Fibroblast of pulmonary artery (primary cell): ENCODE results near the gene MTUS2.

Experiments used
- DNase-seq: peaks from one replicate; pipeline ENCODE4 v3.0.0-alpha.2; 2010; ENCODE audit warnings: low read depth
- H3K4me3 ChIP-seq: replicated peaks from 2 replicates; pipeline ENCODE4 v1.5.1; 2011; ENCODE audit warnings: low read depth, mild to moderate bottlenecking, control low read depth, low read length, moderate library complexity
- CTCF ChIP-seq: IDR thresholded peaks from 2 replicates; pipeline ENCODE4 v1.5.1; 2011; ENCODE audit warnings: mild to moderate bottlenecking, control low read depth, low read length, inconsistent platforms; ENCODE audit errors: missing control alignments

MTUS2 gene

GRCh38 chr13:29513002-29513980, 693.2 kb downstream of the MTUS2 start:
- DNase-seq = no peak
- H3K4me3 ChIP-seq = no peak overlapping the region
- no peak for TF ChIP-seq CTCF

GRCh38 chr13:29513981-29514719, 694.0 kb downstream of the MTUS2 start:
- no peak for DNase-seq
- H3K4me3 ChIP-seq = no peak overlapping the region
- no peak for TF ChIP-seq CTCF

GRCh38 chr13:29514720-29515310, 694.7 kb downstream of the MTUS2 start:
- TF ChIP-seq CTCF = no peak
- H3K4me3 ChIP-seq = no peak overlapping the region
- no peak for DNase-seq

GRCh38 chr13:29515372-29515771, 695.2 kb downstream of the MTUS2 start:
- TF ChIP-seq CTCF = no peak
- no peak overlapping the region for H3K4me3 ChIP-seq
- DNase-seq = no peak

- H3K4me3 ChIP-seq = no peak overlapping the region
- no peak for TF ChIP-seq CTCF
- peak; percentile 44 for DNase-seq
Measured at GRCh38 chr13:29516012-29516411, 695.9 kb downstream of the MTUS2 start.

GRCh38 chr13:29516880-29517279, 696.7 kb downstream of the MTUS2 start:
- H3K4me3 ChIP-seq = no peak overlapping the region
- DNase-seq = no peak
- no peak for TF ChIP-seq CTCF
